ENCODE results near the gene LRRFIP2. TPM values are rescaled to one million over a fixed set of nuclear protein-coding genes. Genes with fewer than 3 reads are reported as not detected.
"Not testable (repeated sequence)": the region's sequence is repeated elsewhere in the genome, so short reads cannot be mapped to it uniquely, and the experiment has no call there.

The LRRFIP2 gene
- total RNA-seq, 6 donors from 2014 or later: 45.9 to 106 (median 78.8) TPM

DNA sequence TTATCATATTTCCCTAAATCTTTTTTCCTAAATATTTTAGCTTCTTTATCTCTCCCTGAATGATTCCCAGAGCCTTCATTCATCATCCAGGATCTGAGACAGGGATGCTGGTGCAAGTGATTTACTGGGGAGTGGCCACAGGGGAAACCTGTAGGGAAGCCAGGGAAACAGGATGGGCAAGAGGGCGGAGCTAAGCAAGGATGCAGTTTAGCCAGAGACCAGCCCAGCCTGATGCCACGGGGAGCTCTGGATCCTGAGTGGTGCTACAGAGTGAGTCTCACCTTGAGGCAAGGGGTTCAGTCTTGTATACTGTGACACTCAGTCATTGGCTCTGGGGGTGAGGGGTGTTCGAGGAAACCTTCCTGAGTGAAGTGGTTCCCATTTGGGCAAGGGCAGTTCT, 39.7 kb upstream of the LRRFIP2 start:
- H3K36me3 ChIP-seq: no peaks in the 10 kb centered on the region
- no peak for DNase-seq
- H3K27me3 ChIP-seq: no peaks in the 10 kb centered on the region
- WGBS, 2 donors: 73 to 79% methylated on average over 3 of the region's 3 CpGs
- no peak overlapping the region for H3K4me3 ChIP-seq
- peaks cover 0 to 4% (median 0%) of the 10 kb centered on the region in 4 donors for H3K4me1 ChIP-seq
- H3K9me3 ChIP-seq: no peaks in the 10 kb centered on the region
- no peak overlapping the region for H3K27ac ChIP-seq
- no peak for ATAC-seq (ENCODE audit: low FRiP score in 2 of 2)
- no peak for TF ChIP-seq EP300 (IDR thresholded peaks at IDR 0.05)
- TF ChIP-seq POLR2AphosphoS5 (IDR thresholded peaks at IDR 0.05): no peak

DNA sequence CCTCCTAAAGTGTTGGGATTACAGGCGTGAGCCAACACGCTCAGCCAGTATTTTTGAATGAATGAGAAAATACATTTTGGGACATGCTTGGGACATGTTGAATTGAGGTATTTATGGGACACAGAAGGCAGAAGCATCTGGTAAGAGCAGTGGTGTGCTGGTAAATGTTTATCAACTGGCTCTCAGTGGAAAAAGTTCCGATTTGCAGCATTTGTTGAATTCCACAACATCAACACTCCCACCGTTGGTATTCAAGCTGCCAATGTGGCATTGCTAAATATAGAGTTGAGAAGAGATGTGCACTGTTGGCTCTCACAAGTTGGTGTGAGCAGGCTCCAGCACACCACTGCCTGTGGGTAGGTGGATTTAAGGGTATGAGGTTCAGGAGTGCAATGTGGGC, 35.8 kb upstream of the LRRFIP2 start:
- no peaks in the 10 kb centered on the region for H3K36me3 ChIP-seq
- WGBS, 2 donors: 64 to 70% methylated on average over 4 of the region's 4 CpGs

DNA sequence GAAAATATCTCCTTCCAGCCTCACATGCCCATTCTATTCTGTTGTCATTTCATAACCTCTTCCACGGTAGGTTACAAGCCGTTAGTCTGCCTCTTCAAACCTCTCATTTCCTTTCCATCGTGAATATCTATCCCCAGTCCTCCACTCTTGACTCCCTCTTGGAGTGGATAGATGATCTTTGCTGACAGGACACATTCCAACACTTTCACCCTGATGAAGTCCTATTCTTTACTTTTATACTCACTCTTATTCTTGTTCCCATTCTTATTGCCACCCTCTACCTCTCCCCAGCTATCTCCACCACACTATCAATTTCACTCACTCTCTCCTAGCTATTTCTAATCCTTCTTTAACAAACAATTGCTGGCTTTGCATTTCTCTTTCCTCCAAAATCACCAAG, 34.2 kb upstream of the LRRFIP2 start:
- WGBS, 2 donors: 64 to 76% methylated on average over 3 of the region's 3 CpGs

More for the DNA sequence above, 35.8 kb upstream of the LRRFIP2 start:
- Histone ChIP-seq H3K4me3 (no peak overlapping the region), H3K4me1 (peaks cover 0 to 4% (median 0%) of the 10 kb centered on the region in 4 donors), H3K27ac (no peak overlapping the region), H3K9me3 (no peaks in the 10 kb centered on the region), H3K27me3 (no peaks in the 10 kb centered on the region)
- TF ChIP-seq, protein P1, sequence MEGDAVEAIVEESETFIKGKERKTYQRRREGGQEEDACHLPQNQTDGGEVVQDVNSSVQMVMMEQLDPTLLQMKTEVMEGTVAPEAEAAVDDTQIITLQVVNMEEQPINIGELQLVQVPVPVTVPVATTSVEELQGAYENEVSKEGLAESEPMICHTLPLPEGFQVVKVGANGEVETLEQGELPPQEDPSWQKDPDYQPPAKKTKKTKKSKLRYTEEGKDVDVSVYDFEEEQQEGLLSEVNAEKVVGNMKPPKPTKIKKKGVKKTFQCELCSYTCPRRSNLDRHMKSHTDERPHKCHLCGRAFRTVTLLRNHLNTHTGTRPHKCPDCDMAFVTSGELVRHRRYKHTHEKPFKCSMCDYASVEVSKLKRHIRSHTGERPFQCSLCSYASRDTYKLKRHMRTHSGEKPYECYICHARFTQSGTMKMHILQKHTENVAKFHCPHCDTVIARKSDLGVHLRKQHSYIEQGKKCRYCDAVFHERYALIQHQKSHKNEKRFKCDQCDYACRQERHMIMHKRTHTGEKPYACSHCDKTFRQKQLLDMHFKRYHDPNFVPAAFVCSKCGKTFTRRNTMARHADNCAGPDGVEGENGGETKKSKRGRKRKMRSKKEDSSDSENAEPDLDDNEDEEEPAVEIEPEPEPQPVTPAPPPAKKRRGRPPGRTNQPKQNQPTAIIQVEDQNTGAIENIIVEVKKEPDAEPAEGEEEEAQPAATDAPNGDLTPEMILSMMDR (IDR thresholded peaks at IDR 0.05): no peak
- TF ChIP-seq EP300 (IDR thresholded peaks at IDR 0.05) (no peak), POLR2AphosphoS5 (IDR thresholded peaks at IDR 0.05) (no peak), POLR2A (IDR thresholded peaks at IDR 0.05) (no peak)
- DNase-seq (no peak), ATAC-seq (ENCODE audit: low FRiP score in 2 of 2) (no peak)

DNA sequence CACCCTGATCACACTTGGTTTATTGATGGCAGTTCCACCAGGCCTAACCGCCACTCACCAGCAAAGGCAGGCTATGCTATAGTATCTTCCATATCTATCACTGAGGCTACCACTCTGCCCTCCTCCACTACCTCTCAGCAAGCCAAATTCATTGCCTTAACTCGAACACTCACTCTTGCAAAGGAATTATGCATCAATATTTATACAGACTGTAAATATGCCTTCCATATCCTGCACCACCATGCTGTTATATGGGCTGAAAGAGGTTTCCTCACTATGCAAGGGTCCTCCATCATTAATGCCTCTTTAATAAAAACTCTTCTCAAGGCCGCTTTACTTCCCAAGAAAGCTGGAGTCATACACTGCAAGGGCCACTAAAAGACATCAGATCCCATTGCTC, 33.6 kb upstream of the LRRFIP2 start:
- H3K36me3 ChIP-seq; ATAC-seq (ENCODE audit: low FRiP score in 2 of 2); H3K4me1 ChIP-seq; H3K9me3 ChIP-seq; H3K27ac ChIP-seq; DNase-seq; H3K27me3 ChIP-seq; H3K4me3 ChIP-seq: not testable (repeated sequence)
- 89 to 97% methylated on average over 3 of the region's 3 CpGs for WGBS, 2 donors

More for the DNA sequence above, 34.2 kb upstream of the LRRFIP2 start:
- not testable (repeated sequence) for DNase-seq; H3K9me3 ChIP-seq; H3K4me1 ChIP-seq; ATAC-seq (ENCODE audit: low FRiP score in 2 of 2); H3K36me3 ChIP-seq; H3K27me3 ChIP-seq; H3K27ac ChIP-seq; H3K4me3 ChIP-seq

DNA sequence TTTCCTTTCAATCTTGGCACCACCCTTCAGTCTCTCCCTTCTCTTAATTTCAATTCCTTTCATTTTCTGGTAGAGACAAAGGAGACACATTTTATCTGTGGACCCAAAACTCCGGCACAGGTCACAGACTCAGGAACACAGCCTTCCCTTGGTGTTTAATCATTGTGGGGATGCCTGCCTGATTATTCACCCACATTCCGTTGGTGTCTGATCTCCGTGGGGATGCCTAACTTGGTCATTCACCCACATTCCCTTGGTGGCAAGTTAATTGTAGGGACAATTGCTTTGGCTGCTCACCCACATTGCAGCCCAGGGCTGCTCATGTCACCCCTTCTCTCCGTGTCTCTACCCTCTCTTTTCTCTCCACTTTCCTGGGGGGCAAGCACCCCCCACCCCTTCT, 31.7 kb upstream of the LRRFIP2 start:
- H3K27ac ChIP-seq; H3K36me3 ChIP-seq; H3K4me1 ChIP-seq; H3K4me3 ChIP-seq; H3K27me3 ChIP-seq; ATAC-seq (ENCODE audit: low FRiP score in 2 of 2); DNase-seq; H3K9me3 ChIP-seq: not testable (repeated sequence)
- WGBS, 2 donors: 83 to 94% methylated on average over 4 of the region's 4 CpGs

DNA sequence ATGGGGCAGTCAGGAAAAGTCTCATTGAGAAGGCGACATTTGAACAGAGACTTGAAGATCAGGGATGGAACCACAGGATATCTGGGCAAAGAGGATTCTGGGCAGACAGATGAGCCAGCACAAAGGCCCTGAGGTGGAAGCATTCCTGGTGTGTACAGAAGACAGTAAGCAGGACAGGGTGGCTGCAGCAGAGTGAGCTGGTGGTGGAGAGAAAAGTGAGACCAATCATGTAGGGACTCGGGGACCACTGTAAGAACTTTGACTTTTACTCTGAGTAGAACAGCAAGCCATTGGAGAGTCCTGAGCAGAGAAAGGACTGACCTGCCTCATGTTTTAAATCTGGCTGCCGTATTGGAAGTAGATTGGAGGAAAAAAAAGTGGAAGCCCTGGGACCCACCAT, 29.9 kb upstream of the LRRFIP2 start:
- 88 to 90% methylated on average over 3 of the region's 3 CpGs for WGBS, 2 donors
- Histone ChIP-seq H3K27me3 (no peaks in the 10 kb centered on the region), H3K9me3 (no peaks in the 10 kb centered on the region), H3K27ac (no peak overlapping the region), H3K4me3 (no peak overlapping the region), H3K4me1 (no peaks in the 10 kb centered on the region), H3K36me3 (no peaks in the 10 kb centered on the region)
- DNase-seq (no peak), ATAC-seq (ENCODE audit: low FRiP score in 2 of 2) (no peak)
- TF ChIP-seq, protein P1 (IDR thresholded peaks at IDR 0.05): no peak
- TF ChIP-seq POLR2AphosphoS5 (IDR thresholded peaks at IDR 0.05): no peak
- TF ChIP-seq EP300 (IDR thresholded peaks at IDR 0.05): no peak
- no peak for TF ChIP-seq POLR2A (IDR thresholded peaks at IDR 0.05)

DNA sequence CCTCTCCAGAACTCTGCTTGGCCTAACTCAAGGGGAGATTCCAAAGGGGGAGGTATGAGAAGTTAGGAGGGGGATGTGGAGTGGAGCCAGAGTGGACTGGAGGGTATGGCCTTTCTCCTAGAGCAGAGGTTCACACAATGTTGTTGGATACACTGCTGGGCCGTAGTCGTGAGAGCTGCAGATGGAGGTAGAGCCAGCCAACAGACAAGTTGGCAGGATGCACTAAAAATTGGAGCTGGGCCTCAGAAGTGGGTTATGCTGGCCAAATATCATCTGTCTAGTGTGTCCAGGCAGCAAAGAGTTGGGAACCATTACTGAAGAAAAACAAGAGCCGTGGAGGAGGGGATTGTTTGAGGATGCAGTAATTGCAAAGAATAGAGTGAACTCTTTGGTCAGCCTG, 27.7 kb upstream of the LRRFIP2 start:
- no peak for DNase-seq
- no peak overlapping the region for H3K4me3 ChIP-seq
- no peaks in the 10 kb centered on the region for H3K9me3 ChIP-seq
- no peaks in the 10 kb centered on the region for H3K4me1 ChIP-seq
- ATAC-seq (ENCODE audit: low FRiP score in 2 of 2): no peak
- H3K27me3 ChIP-seq: no peaks in the 10 kb centered on the region
- no peaks in the 10 kb centered on the region for H3K36me3 ChIP-seq
- WGBS, 2 donors: 74 to 93% methylated on average over 3 of the region's 3 CpGs
- no peak overlapping the region for H3K27ac ChIP-seq
- TF ChIP-seq, protein P1 (IDR thresholded peaks at IDR 0.05): no peak
- no peak for TF ChIP-seq POLR2A (IDR thresholded peaks at IDR 0.05)
- TF ChIP-seq POLR2AphosphoS5 (IDR thresholded peaks at IDR 0.05): no peak
- TF ChIP-seq EP300 (IDR thresholded peaks at IDR 0.05): no peak

Measured in upper lobe of left lung (tissue), 6 donors.